ENCODE measurements around the gene MAN2B2. TPM values are rescaled to one million over a fixed set of nuclear protein-coding genes. Genes with fewer than 3 reads are reported as not detected.

MAN2B2 gene
- total RNA-seq, 2 experiments from 2014 or later: 10.8 to 13.0 TPM

DNA sequence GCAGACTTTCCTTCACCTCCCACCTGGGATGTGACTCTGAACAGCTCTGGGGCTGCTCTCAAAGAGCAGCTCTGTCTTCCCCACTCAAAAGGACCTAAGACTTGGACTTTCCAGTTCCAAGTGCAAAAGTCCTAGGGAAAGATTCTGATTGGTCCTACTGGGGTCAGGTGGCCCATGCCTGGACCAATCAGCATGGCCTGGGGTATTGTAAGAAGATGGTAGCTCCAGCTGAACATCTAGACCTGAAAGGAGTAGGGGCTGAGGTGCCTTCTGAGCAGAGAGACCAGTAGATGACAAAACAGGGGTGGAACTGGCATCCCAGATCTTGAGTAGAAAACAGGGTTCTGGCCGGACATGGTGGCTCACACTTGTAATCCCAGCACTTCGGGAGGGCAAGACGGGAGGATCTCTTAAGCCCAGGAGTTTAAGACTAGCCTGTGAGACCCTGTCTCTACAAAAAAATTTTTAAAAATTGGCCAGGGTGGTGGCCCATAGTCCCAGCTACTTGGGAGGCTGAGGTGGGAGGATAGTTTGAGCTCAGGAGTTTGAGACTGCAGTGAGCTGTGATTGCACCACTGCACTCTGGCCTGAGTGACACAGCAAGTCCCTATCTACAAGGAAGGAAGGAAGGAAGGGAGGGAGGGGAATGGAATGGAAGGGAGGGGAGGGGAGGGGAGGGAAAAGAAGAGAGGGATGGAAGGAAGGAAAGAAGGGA lies 38.1 kb downstream of the MAN2B2 start:
- Mint-ChIP-seq H3K27me3 (no peaks in the 10 kb centered on the region), H3K9me3 (no peaks in the 10 kb centered on the region), H3K36me3 (ENCODE audit: low read depth) (peaks cover 30% of the 10 kb centered on the region), H3K4me1 (ENCODE audit: low read depth) (peaks cover 10% of the 10 kb centered on the region), H3K27ac (peak overlapping the region; percentile 50), H3K4me3 (no peak overlapping the region)
- ATAC-seq (no peak), DNase-seq (no peak)
- CTCF ChIA-PET: interaction anchor here (0.7 kb wide), 1 partner anchor 96 kb away, joined by 3 read pairs; no protein-coding TSS in a partner anchor
- POLR2A ChIA-PET: no interaction called here
- intact Hi-C loops (cut with micrococcal nuclease): no loop called here
- TF ChIP-seq, protein P1, sequence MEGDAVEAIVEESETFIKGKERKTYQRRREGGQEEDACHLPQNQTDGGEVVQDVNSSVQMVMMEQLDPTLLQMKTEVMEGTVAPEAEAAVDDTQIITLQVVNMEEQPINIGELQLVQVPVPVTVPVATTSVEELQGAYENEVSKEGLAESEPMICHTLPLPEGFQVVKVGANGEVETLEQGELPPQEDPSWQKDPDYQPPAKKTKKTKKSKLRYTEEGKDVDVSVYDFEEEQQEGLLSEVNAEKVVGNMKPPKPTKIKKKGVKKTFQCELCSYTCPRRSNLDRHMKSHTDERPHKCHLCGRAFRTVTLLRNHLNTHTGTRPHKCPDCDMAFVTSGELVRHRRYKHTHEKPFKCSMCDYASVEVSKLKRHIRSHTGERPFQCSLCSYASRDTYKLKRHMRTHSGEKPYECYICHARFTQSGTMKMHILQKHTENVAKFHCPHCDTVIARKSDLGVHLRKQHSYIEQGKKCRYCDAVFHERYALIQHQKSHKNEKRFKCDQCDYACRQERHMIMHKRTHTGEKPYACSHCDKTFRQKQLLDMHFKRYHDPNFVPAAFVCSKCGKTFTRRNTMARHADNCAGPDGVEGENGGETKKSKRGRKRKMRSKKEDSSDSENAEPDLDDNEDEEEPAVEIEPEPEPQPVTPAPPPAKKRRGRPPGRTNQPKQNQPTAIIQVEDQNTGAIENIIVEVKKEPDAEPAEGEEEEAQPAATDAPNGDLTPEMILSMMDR (IDR thresholded peaks at IDR 0.05): no peak

- H3K4me1 Mint-ChIP-seq (ENCODE audit: low read depth): peaks cover 3% of the 10 kb centered on the region
- DNase-seq (no peak), ATAC-seq (no peak)
- ChIA-PET CTCF (no interaction called here), POLR2A (no interaction called here)
- no peak overlapping the region for H3K27ac Mint-ChIP-seq
- H3K9me3 Mint-ChIP-seq: no peaks in the 10 kb centered on the region
- intact Hi-C loops (cut with micrococcal nuclease): no loop called here
- no peaks in the 10 kb centered on the region for H3K27me3 Mint-ChIP-seq
- no peak overlapping the region for H3K4me3 Mint-ChIP-seq
- TF ChIP-seq, protein P1 (IDR thresholded peaks at IDR 0.05): no peak
- peaks cover 28% of the 10 kb centered on the region for H3K36me3 Mint-ChIP-seq (ENCODE audit: low read depth)
Measured at GRCh38 chr4:6613676-6614651, 39.0 kb downstream of the MAN2B2 start.

GRCh38 chr4:6614701-6615230 lies 39.8 kb downstream of the MAN2B2 start:
- ATAC-seq: no peak
- no peaks in the 10 kb centered on the region for H3K27me3 Mint-ChIP-seq
- H3K9me3 Mint-ChIP-seq: no peaks in the 10 kb centered on the region
- CTCF ChIA-PET: no interaction called here
- no peak for DNase-seq
- POLR2A ChIA-PET: no interaction called here
- TF ChIP-seq, protein P1 (IDR thresholded peaks at IDR 0.05): no peak
- no peak overlapping the region for H3K4me3 Mint-ChIP-seq
- H3K4me1 Mint-ChIP-seq (ENCODE audit: low read depth): no peaks in the 10 kb centered on the region
- peaks cover 28% of the 10 kb centered on the region for H3K36me3 Mint-ChIP-seq (ENCODE audit: low read depth)
- no peak overlapping the region for H3K27ac Mint-ChIP-seq
- intact Hi-C loops (cut with micrococcal nuclease): no loop called here

DNA sequence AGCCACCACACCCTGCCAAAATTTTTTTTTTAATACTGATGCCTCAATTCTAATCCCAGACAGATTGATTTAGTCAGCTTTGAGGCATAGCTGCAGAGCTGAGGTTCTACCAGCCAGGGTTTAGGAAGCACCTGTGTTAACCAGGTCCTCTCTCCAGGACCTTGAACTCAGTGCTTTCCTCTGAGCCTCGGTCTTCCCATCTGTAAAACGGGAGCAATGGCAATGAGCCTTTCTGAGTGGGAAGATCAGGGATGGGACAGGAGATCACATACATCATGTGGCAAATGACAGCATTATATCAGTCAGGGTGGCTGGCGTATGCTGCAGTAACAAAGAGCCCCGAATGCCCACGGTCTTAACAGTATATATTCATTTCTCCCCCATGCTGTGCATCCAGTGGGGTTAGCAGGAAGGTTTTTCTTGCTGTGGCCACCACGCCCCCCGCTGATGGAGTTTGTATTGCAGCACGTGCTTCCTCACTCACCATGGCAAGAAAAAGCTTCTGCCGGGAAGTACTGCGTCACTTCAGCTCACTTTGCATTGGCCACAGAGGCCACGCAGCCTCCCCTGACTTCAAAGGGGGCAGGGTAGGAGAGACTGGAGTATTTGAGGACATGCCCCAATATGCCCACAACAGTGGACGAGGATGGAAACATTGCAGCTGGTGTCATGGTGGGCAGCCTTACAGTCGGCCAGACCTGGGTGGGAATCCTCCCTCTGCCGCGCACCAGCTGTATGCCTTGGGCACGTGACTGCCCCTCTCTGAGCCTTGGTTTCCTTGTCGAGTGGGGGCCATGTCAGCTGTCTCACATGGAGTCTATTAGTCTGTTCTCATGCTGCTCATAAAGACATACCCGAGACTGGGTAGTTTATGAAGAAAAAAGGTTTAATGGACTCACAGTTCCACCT lies 41.4 kb downstream of the MAN2B2 start:
- no peak for DNase-seq
- no peaks in the 10 kb centered on the region for H3K27me3 Mint-ChIP-seq
- no peak for ATAC-seq
- TF ChIP-seq, protein P1 (IDR thresholded peaks at IDR 0.05): no peak
- POLR2A ChIA-PET: no interaction called here
- H3K27ac Mint-ChIP-seq: no peak overlapping the region
- H3K4me3 Mint-ChIP-seq: no peak overlapping the region
- peaks cover 27% of the 10 kb centered on the region for H3K36me3 Mint-ChIP-seq (ENCODE audit: low read depth)
- intact Hi-C loops (cut with micrococcal nuclease): no loop called here
- no peaks in the 10 kb centered on the region for H3K4me1 Mint-ChIP-seq (ENCODE audit: low read depth)
- CTCF ChIA-PET: no interaction called here
- H3K9me3 Mint-ChIP-seq: no peaks in the 10 kb centered on the region

Measured in activated CD8-positive, alpha-beta T cell treated with anti-CD3 and anti-CD28 coated beads for 36 hours (primary cell).